ENCODE results near the gene GALNT8. TPM values are rescaled to one million over a fixed set of nuclear protein-coding genes. Genes with fewer than 3 reads are reported as not detected.
A peak's percentile ranks its signal among the peaks of the same experiment; 100 is the strongest.

GALNT8 gene
- total RNA-seq (2013; cell fraction: nucleolus; rRNA removed): 6.1 and 7.2 TPM in 2 replicates
- total RNA-seq (2014; rRNA removed) (0.23 and 0.44 TPM in 2 replicates), total RNA-seq (2014; rRNA removed; fragmentation: Illumina TruSeq; extraction: Trizol) (0.31 and 0.32 TPM in 2 replicates), total RNA-seq (2021) (0.43 and 0.56 TPM in 2 replicates), polyA plus RNA-seq (2011; rRNA removed) (0.71 and 0.81 TPM in 2 replicates), polyA plus RNA-seq (2014; fragmentation: Illumina TruSeq; extraction: Trizol) (0.33 and 0.46 TPM in 2 replicates), polyA plus RNA-seq (2014; fragmentation: Nextera tagmentation; extraction: Ambion mirVana) (under 1 TPM; 0.16 TPM), polyA plus RNA-seq (2014; rRNA removed) (0.34 and 0.81 TPM in 2 replicates), polyA plus RNA-seq (2016; fragmentation: Nextera tagmentation; extraction: Ambion mirVana) (under 1 TPM in 1 of 2 experiments, not detected in 1; 0.14 TPM), polyA minus RNA-seq (2011; rRNA and poly(A)+ RNA removed) (2.0 and 2.2 TPM in 2 replicates), Bru-seq, nascent RNA (percentile 37 among the genes with signal in this experiment), BruChase-seq, experiment 1, labeled RNA remaining after a 6-hour chase (percentile 49 among the genes with signal in this experiment), BruChase-seq, experiment 2, labeled RNA remaining after a 2-hour chase (percentile 47 among the genes with signal in this experiment)
- polyA plus RNA-seq (2011; ENCODE audit: low read depth): 0.24 TPM
- polyA plus RNA-seq (2011; cell fraction: cytosol; rRNA removed): 0.69 TPM in 2 replicates
- polyA plus RNA-seq (2011; cell fraction: nucleus; rRNA removed): 0.85 and 1.4 TPM in 2 replicates
- 0.19 and 0.35 TPM in 2 replicates for polyA plus RNA-seq (2012)
- polyA minus RNA-seq (2011; cell fraction: cytosol; rRNA and poly(A)+ RNA removed): not detected in 2 replicates
- 2.0 and 2.5 TPM in 2 replicates for polyA minus RNA-seq (2011; cell fraction: nucleus; rRNA and poly(A)+ RNA removed)
- long read RNA-seq, experiment 1: 0 reads
- long read RNA-seq, experiment 2, partial matches to known transcripts: 0 of 4 reads
- long read RNA-seq, experiment 2, other reads (novel, unspliced or antisense): 4 of 4 reads

GRCh38 chr12:4719821-4720636 is at the start of gene GALNT8:
TSS of gene GALNT8 (plus strand) at chr12:4720400. CDS start at chr12:4720678, 278 bp downstream.
- in situ Hi-C loops (cut with MboI) (no loop called here), intact Hi-C loops (cut with micrococcal nuclease; ENCODE audit: unreplicated experiment) (no loop called here)
- H3K36me3 ChIP-seq (ENCODE audit: control insufficient read depth in 2 of 2, insufficient read depth in 2 of 2, low read length in 1 of 2): no peaks in the 10 kb centered on the region
- H3K79me2 ChIP-seq (ENCODE audit: control insufficient read depth, insufficient read depth, low read length): no peaks in the 10 kb centered on the region
- no TSS peak for BruUV-seq (replicated peaks)
- H4K20me1 ChIP-seq (ENCODE audit: control insufficient read depth, insufficient read depth): no peaks in the 10 kb centered on the region
- H3K4me3 ChIP-seq: no peak within 1 kb of the TSS
- ChIA-PET SMC1A (ENCODE audit: uncharacterized antibody, unreplicated experiment) (no interaction called here), POLR2A (no interaction called here), CTCF (no interaction called here), RAD21 (ENCODE audit: unreplicated experiment) (no interaction called here)
- H3K9ac ChIP-seq (ENCODE audit: control insufficient read depth, insufficient read depth, low read length): no peak within 1 kb of the TSS
- H3K27ac ChIP-seq (ENCODE audit: control insufficient read depth, insufficient read depth): no peak within 1 kb of the TSS
- no peaks in the 10 kb centered on the region for H3K4me1 ChIP-seq (ENCODE audit: control insufficient read depth, insufficient read depth, low read length)
- no peak within 1 kb of the TSS for H3K4me2 ChIP-seq (ENCODE audit: control insufficient read depth, insufficient read depth)
- 51% methylated on average over 18 of the region's 18 CpGs for WGBS (ENCODE audit: insufficient coverage, insufficient replicate concordance, low lambda C conversion rate, missing lambda C conversion rate)
- FAIRE-seq: no peak
- no peak for ATAC-seq
- H3K9me3 ChIP-seq (replicated peaks; ENCODE audit: control insufficient read depth, insufficient read depth, low read length): no peaks in the 10 kb centered on the region
- DNase-seq (ENCODE audit: low read depth, low spot score): no peak
- peaks cover 0 to 5% of the 10 kb centered on the region in 2 experiments; a peak in 2 of 4 replicates for H3K27me3 ChIP-seq (replicated peaks in 1 of 2; ENCODE audit: control insufficient read depth in 2 of 2, insufficient read depth in 2 of 2, low read length in 1 of 2)
- TF ChIP-seq POLR2AphosphoS2 (IDR thresholded peaks at IDR 0.05; ENCODE audit: low read depth, low read length) (no peak), HDAC6 (IDR thresholded peaks at IDR 0.05; ENCODE audit: unreplicated experiment) (no peak), RFX5 (IDR thresholded peaks at IDR 0.05; ENCODE audit: low read depth, low read length) (no peak), SPI1 (IDR thresholded peaks at IDR 0.05; ENCODE audit: borderline replicate concordance, insufficient read depth, low read depth, low read length) (no peak)
- no peak within 1 kb of the TSS for H2AFZ ChIP-seq (ENCODE audit: control insufficient read depth, low read depth, low read length)
